GM21528 (cell line): ENCODE data around the gene KRT73.

Experiments used
- ATAC-seq: cut with Tn5 transposase; IDR thresholded peaks from one replicate; pipeline ENCODE4 v1.9.1; 2021; ENCODE audit warnings: mild to moderate bottlenecking, moderate library complexity; ENCODE audit not compliant: unreplicated experiment, low FRiP score

Gene KRT73

DNA sequence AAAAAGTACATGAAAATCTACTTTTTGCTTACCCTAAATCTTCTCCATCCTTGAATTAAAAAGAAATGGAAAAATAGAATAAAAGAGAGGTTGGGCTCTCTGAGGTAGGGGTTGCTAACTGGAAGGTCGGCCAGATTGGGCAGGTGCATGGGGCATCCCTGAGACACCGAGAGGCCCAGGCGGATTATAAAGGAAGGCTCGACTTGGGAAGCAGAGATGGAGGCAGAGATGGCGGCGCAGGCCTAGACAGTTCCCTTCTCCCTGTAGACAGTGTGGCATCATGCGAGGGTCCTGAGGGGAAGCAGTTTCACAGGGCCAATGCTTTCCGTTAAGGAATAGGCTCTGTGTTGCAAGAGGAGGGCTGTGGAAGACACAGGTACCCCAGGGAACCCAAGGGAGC, 41.0 kb downstream of the KRT73 start:
- ATAC-seq, result no peak

GRCh38 chr12:52575948-52576347, 42.4 kb downstream of the KRT73 start:
- ATAC-seq, result no peak

DNA sequence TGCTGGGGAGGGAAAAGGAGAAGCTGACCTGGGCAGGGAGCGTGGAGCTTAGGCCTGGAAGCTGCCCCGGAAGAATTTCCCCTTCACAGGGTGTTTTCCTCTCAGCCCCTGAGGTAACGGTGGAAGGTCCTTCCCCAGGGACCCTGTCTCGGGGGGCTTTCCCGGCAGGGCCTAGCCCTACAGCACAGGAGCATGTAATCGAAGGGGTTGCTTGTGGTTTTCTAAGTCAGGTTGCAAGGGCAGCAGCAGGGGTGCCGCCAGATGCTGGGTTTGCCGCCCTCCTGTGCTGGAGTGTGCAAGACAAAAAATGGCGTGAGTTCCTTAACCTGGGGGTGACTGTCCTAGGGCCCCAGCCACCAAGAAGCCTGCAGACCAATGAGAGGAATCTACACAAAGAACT, 43.1 kb downstream of the KRT73 start:
- no peak for ATAC-seq

DNA sequence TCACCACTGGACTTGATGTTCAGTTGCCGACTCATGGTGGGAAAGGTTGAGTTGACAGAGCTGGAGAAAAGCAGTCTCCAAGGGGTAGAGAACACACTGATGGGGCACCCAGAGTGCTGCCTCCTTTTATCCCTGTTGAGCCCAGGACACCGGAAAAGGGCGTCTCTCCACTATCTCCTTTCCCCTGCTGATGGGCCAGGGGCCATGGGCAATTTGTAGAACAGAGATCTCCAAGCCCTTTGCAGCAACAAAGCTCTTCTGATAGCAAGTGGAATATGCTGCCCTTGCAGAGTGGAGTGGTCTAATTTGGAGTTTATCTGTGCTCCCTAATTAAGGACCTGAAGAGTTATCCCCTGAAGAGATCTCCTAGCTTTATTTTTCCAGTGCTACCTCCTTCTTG, 44.6 kb downstream of the KRT73 start, which contains the start of gene KRT74:
Gene KRT74, minus strand, starts transcription at position 101 of the 400 bp plus-strand sequence. Its CDS starts 66 bp downstream, at position 35.
- no peak for ATAC-seq

GRCh38 chr12:52573306-52573705, 45.1 kb downstream of the KRT73 start:
- ATAC-seq, result no peak

DNA sequence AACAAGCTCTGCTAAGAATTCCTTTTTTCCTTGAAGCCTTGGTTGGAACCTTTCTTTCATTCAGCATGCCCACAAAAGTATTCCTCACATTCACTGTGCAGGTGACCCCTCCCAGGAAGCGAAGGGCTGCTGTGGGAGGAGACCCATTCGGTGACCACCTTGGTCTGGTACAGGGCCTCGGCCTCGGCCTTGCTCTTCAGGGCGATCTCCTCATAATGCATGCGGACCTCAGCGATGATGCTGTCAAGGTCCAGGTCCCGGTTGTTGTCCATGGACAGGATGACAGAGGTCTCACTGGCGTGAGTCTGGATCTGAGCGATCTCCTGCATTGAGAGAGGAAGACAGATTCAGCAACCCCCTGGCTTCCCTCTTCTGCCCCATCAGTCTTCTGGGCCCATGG, 47.8 kb downstream of the KRT73 start:
- ATAC-seq, result no peak

DNA sequence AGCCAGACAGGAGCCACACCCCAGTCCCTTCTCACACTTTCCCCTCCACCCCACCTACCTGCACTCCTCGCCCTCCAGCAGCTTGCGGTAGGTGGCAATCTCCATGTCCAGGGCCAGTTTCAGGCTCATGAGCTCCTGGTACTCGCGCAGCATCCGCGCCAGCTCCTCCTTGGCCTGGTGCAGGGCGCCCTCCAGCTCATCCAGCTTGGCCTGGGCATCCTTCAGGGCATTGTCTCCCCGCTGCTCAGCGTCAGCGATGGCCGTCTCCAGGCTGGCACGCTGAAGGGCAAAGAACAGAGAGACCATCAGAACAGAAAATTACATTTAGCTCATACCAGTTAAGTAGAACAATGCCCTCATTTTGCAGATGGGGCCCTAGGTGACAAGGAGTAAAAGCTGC, 50.2 kb downstream of the KRT73 start:
- ATAC-seq, result no peak

- no peak for ATAC-seq
Measured at GRCh38 chr12:52566847-52567291, 51.5 kb downstream of the KRT73 start.

DNA sequence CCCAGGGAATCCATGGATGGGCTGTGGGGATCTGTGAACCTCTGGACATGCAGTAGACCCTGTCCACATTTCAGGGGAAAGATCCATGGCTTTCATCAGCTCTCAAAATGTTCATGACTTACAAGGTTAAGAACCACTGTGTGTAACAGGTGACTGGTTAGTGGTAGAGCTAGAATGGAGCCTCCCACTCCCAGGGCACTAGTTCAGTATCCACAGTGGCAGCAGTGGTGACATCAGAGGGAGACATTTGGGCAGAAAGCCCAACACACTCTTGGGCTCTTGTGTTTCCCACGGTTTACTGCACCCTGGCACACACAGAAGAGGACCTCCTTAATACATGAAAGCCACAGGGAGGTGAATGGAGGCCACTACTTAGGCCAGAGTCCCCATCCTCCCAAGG, 53.8 kb downstream of the KRT73 start:
- ATAC-seq, result no peak

DNA sequence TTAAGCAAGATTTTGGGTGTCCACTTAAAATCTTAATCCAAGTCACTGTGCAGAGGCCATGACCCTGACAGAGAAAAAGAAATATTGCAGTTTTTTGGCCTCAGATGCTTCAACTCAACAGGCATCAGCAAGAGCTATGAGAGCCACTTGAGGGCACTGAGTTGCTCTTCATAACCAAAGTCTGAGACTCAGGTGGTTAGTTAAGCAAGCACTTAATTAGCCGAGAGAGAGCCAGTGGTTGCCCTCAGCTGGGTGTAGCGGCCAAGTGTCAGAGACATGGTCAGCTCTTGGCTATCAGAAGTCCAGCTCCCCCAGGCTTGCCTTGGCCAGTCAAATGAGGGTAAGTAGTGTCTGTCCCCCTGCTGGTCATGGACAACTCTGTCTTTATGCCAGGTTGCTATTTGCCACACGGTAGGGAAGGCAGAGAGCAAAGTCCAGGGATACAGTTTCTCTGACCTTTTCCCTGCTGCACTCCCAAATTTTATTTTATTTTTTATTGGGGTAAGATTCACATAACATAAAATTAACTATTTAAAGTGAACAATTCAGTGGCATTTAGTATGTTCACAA, 56.4 kb downstream of the KRT73 start:
- no peak for ATAC-seq

- ATAC-seq, result no peak
Measured at GRCh38 chr12:52559979-52560378, 58.4 kb downstream of the KRT73 start.

DNA sequence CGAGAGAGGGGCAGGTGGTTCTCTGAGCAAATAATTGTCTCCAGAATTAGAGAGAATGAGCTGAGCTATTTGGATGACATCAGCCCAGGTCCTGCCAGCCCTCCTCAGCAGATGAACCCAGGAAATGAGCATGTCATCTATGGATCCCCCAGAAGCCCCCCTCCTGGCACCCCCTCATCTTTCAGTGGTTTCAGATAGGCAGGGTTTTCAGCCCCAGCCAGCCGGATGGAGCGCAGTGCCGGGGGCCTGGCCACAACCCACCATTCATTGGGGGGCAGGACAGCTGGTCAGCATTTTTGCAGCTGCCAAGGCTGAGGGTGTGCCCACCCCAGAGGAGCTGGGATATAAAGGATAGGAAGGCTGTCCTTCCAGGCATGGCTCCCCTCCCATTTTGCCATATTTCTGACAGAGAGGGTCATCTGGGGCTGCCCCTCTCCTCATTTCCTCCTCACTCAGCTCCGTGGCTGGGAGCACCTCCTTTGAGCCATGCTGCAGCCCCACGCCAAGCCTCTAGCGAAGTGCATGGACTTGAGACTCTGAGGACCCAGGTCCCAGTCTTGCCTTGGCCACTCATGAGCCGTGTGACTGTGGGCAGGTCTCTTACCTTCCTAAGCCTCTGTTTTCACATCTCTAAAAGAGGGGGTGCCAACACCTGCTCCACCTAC, 59.4 kb downstream of the KRT73 start:
- ATAC-seq, result no peak
